Ishikawa (cell line): ENCODE measurements around the gene PDE4B.

ENCODE experiments used
- CEBPB ChIP-seq: IDR thresholded peaks from 2 replicates; pipeline ENCODE4 v1.6.1; 2012
- CREB1 ChIP-seq: IDR thresholded peaks from 2 replicates; pipeline ENCODE4 v1.6.1; 2012; ENCODE audit warnings: low read depth
- EGR1 ChIP-seq: IDR thresholded peaks from 2 replicates; pipeline ENCODE4 v1.6.1; 2012
- EP300 ChIP-seq: IDR thresholded peaks from 2 replicates; pipeline ENCODE4 v1.6.1; 2012; ENCODE audit warnings: borderline replicate concordance
- MAX ChIP-seq: IDR thresholded peaks from 2 replicates; pipeline ENCODE4 v1.6.1; 2012
- NFIC ChIP-seq: IDR thresholded peaks from 2 replicates; pipeline ENCODE4 v1.6.1; 2012
- RAD21 ChIP-seq: IDR thresholded peaks from 2 replicates; pipeline ENCODE4 v1.6.1; 2012; ENCODE audit warnings: low read depth
- REST ChIP-seq: IDR thresholded peaks from 2 replicates; pipeline ENCODE4 v1.6.1; 2012; ENCODE audit warnings: low read depth, mild to moderate bottlenecking
- TAF1 ChIP-seq: IDR thresholded peaks from 2 replicates; pipeline ENCODE4 v1.6.1; 2012; ENCODE audit warnings: low read depth, mild to moderate bottlenecking
- TEAD4 ChIP-seq: IDR thresholded peaks from 2 replicates; pipeline ENCODE4 v1.6.1; 2012
- USF1 ChIP-seq: IDR thresholded peaks from 2 replicates; pipeline ENCODE4 v1.6.1; 2012
- YY1 ChIP-seq: IDR thresholded peaks from 2 replicates; pipeline ENCODE4 v1.6.1; 2012; ENCODE audit warnings: low read depth

DNA sequence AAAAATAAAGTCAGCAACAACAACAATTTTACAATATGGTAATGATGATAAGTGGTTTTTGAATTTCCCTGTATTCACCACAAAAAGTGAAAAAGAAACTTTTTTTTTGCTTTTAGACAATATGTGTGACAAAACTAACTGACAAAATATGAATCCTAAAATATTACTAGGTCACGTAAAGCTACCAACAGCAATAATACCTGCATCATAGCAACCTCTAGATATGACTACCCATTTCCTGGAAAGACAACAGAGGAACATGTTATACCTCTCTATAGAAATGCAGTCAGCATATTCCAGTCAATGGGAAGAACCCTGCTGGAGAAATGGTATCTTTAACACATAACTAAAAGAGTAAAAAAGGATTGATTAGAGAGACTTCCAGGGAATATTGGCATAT, 73.7 kb downstream of the PDE4B start:
- TF ChIP-seq REST (no peak), EP300 (no peak), CREB1 (no peak), TAF1 (no peak), MAX (no peak), RAD21 (no peak), YY1 (no peak), EGR1 (no peak), TEAD4 (no peak), NFIC (no peak), USF1 (no peak), CEBPB (no peak)
